Measurements from ENCODE around the gene MAB21L2.

The MAB21L2 gene

DNA sequence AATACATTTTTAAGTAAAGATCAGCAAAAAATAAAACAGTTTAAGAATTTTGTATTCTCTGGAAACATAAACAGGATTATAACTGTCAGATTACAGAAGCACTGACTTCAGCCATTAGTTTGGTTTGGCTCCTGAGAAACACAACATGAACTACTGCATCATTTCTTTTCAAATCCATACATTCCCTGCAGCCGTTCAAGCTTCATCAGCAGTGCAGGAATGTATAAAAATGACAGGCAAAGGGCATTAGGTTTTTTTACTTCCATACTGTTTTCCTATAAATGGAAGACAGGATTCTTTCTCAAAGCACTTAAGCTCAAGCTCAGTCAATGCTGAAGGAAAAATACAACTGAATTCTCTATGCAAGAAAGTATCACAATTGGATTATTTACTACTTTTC lies 4.2 kb upstream of the MAB21L2 start:
- no peak for DNase-seq (ENCODE audit: low read depth, low spot score)

DNA sequence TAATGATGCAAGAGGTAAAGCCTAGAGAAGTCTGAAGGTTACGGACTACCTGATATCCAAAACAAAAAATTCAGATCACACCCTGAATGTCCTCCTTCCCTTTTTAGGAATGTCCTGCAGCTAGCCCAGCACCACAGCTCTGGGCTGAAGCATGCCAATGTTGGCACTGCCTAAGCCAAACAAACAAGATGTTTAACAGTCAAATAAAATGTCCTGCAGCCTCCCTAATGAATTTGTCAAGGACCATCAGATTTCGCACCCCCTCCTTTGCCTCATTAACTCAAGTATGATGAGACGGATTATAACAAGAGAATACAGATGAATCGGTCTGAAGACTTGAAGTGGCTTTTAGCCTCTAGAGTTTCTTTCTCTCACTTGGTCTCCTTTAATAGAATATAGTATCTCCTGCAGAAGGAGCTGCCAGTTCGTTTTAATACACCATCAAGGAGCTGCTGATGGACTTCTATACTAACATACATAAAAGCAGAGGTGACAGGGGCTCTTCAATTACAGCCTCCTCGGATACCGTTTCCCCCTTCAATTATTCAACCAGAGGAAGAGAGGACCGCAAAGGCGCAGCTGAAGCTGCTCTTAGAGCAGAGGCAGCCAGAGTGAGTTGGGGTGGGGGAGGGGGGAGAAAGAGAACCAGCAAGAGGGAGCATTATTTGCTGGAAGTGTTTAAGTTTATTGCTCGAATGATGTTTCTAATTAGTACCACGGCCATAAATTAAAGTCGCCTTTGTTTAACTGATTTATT lies 3.0 kb upstream of the MAB21L2 start:
- no peak for DNase-seq (ENCODE audit: low read depth, low spot score)

DNA sequence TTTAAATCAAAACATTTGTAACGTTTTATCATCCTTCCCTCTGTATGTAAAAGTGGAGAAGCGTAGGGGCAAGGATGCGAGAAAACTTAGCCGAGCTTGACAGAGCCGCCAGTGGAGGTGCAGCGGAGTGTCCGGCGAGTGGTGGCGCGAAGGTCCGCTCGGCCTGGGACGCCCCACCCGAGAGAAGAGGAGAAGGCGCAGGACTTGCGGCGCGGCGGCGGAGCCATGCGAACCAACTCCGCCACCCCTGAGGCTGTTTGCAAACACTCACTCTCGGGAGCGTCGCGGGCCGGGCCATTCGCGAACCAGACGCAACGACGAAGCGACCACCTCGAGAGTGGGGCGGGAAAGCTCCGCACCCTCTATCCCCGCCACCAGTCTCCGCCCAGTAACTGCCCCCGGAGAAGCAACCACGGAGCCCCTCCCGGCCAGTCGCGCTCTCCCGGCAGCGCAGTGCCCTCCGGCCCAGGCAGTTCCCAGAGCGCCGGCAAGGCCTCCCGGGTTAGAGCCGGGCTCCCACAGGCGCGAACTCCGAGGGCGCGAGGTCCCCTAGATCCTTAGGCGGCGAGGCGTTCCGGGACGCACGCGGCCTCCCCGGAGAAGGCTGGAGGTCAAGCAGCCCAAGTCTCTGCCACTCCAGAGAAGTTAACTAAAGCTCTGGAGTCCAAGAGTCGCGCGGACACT lies 2.3 kb upstream of the MAB21L2 start:
- DNase-seq (ENCODE audit: low read depth, low spot score) = no peak

DNA sequence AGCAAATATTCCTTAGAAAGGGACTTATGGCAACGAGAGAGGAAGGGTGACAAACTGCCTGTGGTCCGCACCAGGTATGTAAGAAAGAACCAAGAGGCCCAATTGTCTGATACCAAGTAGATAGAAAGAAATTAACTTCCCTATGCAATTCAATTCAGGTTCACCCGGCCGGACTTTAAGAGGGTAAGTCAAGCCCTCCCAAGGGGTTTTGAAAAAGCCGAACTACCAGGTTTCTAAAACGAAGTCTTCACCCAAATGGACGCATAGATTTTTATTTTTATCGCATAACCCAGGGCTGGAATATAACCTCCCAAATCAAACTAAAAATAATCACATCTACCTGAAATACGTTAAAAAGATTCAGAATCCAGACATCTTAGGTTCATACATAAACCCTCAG lies 1.6 kb upstream of the MAB21L2 start:
- DNase-seq (ENCODE audit: low read depth, low spot score) = no peak

DNA sequence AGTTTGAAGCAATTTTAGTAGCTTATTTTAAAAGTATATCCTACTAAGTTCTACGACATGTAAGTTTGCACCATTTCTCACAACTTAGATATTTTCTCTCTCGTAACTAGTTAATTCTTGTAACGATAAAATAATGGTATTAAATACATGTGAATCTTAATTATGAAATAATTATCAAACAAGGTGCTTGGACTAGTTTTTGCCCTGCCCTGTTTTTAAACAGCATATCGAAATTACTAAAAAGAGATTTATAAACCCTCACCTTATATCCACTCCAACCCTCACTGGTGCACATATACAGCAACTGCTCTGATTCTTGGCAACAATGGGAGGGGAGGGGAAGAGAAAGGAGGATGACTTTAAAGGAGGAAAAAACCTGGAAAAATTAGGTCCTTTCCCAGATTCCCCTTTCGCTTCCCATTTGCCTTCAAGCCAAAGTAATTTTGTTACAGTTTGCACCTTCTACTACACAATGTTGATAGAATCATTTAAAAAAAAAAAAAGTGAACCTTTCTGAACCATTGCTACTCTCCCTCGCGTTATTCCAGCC lies 820 bp upstream of the MAB21L2 start:
- DNase-seq (ENCODE audit: low read depth, low spot score) = no peak

DNA sequence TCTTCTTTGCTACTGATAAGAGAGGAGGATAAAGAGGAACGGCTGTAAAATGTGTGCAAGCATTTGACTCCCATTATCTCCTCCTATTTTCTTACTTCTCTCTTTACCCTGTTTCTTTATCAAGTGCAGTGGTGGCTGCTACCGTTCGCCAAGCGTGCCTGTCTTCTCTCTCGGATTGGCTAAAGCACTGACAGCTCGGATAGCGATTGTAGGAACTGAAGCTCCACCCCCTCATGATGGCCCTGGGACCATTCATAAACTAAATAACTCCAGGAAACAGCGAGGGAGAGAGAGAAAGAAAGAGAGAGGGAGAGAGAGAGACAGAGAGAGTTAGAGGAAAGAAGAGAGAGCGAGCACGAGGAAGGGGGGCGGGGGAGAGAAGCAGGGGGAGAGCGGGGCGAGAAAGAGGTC lies 305 bp upstream of the MAB21L2 start:
- DNase-seq (ENCODE audit: low read depth, low spot score) = no peak

DNA sequence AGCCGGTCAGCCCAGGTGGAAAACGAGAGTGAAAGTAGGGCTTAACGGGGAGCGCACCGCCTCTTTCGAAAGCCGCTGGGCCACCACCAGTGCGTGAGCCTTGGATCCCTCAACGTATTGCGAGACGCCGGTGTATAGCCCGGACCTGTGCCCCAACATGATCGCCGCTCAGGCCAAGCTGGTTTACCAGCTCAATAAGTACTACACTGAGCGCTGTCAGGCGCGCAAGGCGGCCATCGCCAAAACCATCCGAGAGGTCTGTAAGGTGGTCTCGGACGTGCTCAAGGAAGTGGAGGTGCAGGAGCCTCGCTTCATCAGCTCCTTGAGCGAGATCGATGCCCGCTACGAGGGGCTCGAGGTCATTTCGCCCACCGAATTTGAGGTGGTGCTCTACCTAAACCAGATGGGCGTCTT lies 929 bp downstream of the MAB21L2 start:
- no peak for DNase-seq (ENCODE audit: low read depth, low spot score)

DNA sequence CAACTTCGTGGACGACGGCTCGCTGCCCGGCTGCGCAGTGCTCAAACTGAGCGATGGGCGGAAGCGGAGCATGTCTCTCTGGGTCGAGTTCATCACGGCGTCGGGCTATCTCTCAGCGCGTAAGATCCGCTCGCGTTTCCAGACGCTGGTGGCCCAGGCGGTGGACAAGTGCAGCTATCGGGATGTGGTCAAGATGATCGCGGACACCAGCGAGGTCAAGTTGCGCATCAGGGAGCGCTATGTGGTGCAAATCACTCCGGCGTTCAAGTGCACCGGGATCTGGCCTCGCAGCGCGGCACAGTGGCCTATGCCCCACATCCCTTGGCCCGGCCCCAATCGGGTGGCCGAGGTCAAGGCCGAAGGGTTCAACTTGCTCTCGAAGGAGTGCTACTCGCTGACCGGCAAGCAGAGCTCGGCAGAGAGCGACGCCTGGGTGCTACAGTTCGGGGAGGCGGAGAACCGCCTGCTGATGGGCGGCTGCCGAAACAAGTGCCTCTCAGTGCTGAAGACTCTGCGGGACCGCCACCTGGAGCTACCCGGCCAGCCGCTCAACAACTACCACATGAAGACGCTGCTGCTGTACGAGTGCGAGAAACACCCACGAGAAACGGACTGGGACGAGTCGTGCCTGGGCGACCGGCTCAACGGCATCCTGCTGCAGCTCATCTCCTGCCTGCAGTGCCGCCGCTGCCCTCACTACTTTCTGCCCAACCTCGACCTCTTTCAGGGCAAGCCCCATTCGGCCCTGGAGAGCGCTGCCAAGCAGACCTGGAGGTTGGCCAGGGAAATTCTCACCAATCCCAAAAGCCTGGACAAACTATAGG lies 1.5 kb downstream of the MAB21L2 start:
- no peak for DNase-seq (ENCODE audit: low read depth, low spot score)

DNA sequence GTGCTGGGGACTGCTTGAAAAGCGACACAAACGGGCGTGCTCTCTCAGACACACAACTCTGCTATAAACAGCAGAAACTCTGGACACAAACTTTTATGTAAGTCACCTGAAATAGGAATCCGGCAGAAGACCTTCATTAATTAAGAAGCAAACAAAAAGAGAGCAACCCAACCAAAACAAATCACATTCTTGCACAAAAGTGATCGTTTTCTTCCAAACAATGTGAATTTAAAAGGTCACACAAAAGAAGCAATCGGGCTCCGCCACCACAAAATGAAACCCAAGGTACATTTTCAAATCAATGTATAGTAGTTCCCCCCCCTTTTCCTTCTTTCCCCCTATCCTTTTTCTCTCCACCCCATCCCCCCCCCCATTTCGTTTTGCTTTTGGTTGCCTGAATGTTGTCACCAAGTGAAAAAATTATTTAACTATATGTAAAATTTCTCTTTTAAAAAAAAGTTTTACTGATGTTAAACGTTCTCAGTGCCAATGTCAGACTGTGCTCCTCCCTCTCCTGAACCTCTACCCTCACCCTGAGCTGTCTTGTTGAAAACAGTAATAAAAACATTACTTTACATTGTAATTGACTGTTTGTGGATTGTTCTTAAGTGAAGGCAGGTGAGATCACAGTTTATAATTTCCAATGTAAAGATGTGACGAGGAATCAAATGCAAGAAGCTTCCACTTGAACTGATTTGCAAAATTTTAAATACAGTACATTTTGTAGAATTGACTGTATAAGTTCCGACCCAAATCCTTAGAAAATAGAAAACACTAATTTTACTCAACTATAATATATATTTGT lies 2.4 kb downstream of the MAB21L2 start:
- no peak for DNase-seq (ENCODE audit: low read depth, low spot score)

DNA sequence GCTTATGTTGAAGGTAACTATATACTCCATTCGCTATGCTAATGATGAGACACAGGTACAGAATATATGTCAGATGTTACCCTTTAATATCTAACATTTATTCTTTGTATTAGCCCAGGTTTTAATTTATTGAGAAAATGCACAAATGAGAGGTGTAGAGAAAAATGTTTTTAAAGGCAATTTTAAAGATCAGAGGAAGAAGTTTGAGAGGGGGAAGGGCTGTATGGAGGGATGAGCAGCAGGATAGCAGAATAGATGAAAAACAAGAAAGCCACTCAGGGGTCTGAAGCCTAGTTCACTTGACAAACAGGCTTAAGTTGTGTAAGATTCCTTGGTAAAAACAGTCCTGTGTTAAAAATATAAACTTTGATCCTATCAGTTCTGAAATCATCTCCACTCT lies 3.7 kb downstream of the MAB21L2 start:
- DNase-seq (ENCODE audit: low read depth, low spot score) = no peak

DNA sequence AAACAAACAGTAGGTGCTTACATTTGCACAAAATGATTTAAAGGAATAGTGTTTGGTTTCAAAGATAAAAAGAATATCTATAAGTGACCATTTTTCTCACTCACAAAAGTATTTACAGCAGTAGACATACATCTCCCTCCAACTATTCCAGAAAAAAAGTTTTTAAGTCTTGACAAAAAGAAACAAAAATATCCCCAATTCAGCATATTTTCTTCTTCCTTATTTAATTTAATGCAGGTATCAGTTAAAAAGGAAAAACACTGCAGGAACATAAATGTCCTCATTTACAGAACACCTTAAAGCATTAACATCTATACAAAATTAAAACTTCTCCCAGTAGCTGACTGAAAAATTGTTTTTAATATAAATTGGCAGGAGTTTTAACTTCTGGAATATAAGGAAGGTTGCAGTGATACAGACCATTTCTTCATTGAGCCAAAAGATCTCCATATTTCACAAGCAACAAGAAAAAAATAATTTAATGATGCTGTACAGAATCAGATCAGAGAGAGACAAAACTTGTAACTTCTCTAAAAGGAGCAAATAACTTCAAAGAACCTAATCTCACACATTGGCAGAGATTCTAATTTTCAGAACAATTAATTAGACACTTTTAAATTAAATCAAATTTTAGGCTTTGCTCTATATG lies 4.3 kb downstream of the MAB21L2 start:
- no peak for DNase-seq (ENCODE audit: low read depth, low spot score)

DNA sequence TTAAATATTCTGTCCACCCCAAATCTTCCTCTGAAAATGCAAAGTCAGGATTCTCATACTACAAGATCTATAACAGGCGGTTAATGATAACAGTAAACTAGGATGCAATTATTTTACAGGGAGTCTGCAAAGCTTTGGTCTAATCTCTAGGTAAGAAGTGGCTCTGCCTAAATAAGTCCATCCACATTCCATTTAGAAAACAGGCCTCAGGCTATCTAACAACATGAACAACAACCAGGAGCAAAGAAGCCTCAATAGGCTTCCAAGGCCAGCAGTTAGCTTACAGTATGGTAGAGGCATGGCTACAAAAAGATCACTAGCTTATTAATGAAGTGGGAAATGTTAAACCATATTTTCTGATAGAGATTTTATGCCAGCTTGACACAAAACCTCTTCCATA lies 6.4 kb downstream of the MAB21L2 start:
- no peak for DNase-seq (ENCODE audit: low read depth, low spot score)

DNA sequence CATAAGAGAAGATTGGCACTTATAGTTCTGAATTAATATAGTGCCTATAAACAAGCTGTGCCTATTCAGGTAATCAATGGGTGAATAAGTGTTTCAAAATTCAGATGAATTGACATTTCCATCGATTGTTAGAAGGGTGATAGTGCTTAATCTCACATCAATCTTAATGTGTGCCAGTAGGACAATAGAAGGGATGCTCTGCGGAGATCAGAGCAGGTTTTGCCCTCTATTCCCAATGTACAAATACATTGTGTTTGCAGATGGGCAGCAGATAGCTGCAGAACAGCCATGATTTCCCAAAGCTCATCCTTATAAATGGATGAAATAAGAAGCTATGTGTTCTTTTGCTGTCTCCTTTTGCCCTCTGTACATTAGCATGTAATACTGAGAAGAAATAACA lies 7.2 kb downstream of the MAB21L2 start:
- no peak for DNase-seq (ENCODE audit: low read depth, low spot score)

DNA sequence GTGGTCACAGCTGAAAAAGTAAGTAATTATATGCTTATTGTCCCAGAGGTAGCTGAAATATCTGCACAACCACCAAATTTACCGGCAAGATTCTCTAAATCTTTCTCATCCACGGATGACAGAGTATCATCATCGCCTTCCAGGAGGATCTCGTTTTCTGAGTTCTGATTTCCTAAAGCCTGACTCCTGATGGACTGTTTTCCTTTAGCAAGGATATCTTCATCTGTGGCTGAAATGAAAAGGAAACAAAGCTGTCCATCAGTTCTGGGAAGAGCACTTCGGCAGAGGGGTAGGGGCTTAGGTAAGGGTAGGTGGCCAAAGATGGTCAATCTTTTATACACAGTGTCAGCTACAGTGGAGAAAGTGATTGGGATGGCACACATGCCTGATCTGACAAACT lies 8.7 kb downstream of the MAB21L2 start:
- no peak for DNase-seq (ENCODE audit: low read depth, low spot score)

DNA sequence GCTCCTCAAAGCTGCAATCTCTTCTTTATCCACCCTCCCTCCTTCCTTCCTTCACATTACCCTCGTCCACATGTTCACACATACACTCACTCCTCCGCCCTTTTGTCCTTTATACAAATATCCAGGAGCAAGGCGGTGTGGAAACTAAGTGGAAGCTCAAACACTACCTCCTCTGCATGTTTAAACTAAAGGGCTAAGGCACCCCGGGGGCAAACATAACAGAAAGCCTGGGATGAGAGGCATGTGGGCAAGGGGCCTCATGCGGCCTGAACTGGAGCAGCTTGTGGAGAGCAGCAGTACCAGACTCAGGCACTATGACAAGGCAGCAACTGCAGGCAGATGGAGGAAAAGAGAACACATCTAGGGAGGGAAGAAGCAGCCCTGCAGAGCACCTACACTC lies 9.5 kb downstream of the MAB21L2 start:
- DNase-seq (ENCODE audit: low read depth, low spot score) = no peak

DNA sequence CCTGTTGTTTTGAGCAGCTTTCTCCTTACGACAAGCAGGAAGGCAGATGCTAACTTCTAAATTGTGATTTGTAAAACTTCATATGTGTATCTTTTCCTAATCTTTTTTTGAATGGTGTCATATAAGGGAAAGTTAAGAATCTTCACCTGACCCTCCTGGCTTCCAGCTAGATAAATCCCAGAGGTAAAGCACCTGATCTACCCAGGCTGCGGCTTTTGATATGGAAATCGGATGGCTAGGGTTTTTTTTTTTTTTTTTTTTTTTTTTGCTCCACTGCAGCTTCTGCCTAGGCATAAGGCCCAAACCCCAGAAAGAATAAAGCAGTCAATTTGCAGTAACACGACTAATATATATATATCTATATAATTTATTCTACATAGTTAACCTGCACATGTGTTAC lies 10.0 kb downstream of the MAB21L2 start:
- DNase-seq (ENCODE audit: low read depth, low spot score) = no peak

DNA sequence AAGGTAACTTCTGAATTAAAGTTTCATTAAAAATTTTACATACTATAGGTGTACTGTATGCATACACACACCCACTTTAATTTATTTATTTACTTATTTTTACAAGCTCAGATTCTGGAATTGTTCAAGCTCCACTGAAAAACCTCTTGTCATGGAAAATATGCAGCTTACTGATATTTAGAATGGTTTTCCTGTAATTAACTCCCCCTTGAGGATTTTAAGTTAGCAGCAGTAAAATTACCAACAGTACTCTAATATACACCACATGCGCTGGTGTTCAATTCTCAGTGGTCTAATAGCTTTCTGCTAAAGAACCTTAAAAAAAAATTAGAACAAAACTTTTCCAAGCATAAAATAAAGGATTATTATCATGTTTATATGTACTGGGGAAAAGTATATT lies 12.0 kb downstream of the MAB21L2 start:
- DNase-seq (ENCODE audit: low read depth, low spot score) = no peak

DNA sequence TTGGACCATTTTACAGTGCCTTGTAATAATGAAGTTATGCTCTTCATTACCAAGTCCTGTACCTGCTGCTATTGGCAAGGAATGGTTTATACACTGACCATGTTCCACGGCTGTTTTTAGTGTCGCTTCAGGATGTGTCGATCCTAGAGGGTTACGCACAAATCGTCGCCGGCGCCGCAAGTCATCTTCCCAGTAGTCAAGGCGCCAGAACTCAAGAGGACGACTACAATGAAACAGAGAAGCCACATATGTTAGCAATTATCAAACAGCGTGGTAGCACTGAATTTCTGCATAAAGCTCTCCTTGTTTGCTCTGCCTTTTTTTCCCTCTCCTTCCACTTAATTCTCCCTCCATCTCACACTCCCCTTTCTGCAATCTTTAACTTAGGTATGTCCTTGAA lies 17.0 kb downstream of the MAB21L2 start:
- DNase-seq (ENCODE audit: low read depth, low spot score) = no peak

DNA sequence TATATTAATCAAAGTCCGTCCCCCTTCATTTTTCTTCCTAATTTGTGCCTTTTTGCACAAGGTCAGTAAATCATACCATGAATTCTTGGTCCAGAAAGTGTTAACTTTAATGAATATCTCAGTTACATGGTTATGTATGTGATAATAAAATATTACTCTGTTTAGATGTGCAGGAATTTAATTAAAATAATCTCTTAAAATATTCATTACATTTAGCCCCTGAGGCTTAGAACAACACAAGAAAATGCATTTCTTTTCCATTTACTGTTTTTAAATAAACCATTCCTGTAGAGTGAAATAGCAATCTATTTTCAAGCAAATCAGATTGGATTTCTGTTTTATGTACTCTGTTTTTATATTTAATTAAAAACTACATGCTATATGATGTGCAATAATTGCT lies 17.6 kb downstream of the MAB21L2 start:
- no peak for DNase-seq (ENCODE audit: low read depth, low spot score)

DNA sequence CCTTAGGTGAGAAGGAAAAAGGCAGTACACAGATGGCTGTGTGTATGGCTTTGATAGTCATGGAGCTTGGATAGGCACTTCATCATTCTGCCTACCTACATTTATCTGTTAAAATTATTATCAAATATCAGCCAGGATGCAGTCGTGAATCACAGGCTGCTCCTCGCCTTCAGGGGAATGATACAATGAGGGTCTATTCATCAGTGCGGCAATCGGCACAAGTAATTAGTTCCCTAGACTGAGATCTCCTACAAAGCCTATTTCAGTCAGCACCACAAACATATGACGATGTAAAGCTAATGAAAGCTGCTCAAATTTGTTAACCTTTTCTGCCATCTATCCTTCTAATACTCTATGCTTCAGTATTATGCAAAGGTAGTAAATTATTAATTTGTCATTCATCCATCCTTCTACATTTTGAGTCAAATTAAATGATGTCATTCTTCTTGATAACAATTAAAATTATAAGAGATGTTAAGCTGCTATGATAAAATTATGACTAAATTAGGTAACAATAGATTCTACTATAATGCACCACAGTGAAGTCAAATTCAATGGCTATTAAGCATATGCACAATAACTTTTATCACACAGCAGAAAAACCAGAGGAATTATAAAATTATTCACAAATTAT lies 19.0 kb downstream of the MAB21L2 start:
- no peak for DNase-seq (ENCODE audit: low read depth, low spot score)

DNA sequence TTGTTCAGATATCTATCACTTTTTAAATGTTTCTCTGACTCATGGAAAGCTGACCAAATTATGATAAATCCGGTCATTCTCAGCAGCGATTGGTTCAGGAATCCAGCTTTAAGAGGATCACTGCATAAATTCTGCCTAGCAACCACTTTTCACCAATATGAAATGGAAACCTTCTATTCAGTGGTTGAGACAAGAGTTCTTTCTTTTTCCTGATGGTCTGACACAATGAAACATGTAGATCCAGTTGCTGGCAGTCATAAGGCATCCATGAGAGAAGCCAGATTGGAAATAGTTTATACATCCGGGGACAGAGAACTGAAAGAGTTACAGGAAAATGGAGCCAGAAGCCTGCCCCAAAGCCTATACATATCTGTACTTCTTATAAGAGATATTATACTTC lies 27.2 kb downstream of the MAB21L2 start:
- DNase-seq (ENCODE audit: low read depth, low spot score) = no peak

All from brain pericyte (primary cell).